Suprapubic skin (tissue), 4 donors: Measurements from ENCODE around the gene PARVB. TPM values are rescaled to one million over a fixed set of nuclear protein-coding genes. Genes with fewer than 3 reads are reported as not detected.

Experiments
- DNase-seq, 2 donors: peaks; one replicate each; pipeline ENCODE4 v3.0.0-alpha.2; 2019; ENCODE audit warnings: low spot score in 2 of 2
- H3K27ac ChIP-seq: fragments of 200-600 bp; sonication (generic); one replicate; pipeline ENCODE4 v1.5.1; 2019
- H3K27me3 ChIP-seq: fragments of 200-600 bp; sonication (generic); one replicate; pipeline ENCODE4 v1.5.1; 2019
- H3K36me3 ChIP-seq: fragments of 200-600 bp; sonication (generic); one replicate; pipeline ENCODE4 v1.5.1; 2019
- H3K4me1 ChIP-seq: fragments of 200-600 bp; sonication (generic); one replicate; pipeline ENCODE4 v1.5.1; 2019
- H3K4me3 ChIP-seq: fragments of 200-600 bp; sonication (generic); one replicate; pipeline ENCODE4 v1.5.1; 2019; ENCODE audit warnings: mild to moderate bottlenecking
- H3K9me3 ChIP-seq: fragments of 200-600 bp; sonication (generic); one replicate; pipeline ENCODE4 v1.5.1; 2019
- EP300 ChIP-seq: sonication (generic); formaldehyde crosslinking; IDR thresholded peaks from one replicate; pipeline ENCODE4 v1.6.1; 2017; ENCODE audit warnings: antibody characterized with exemption
- POLR2A ChIP-seq, 2 donors: fragments of 450-650 bp; IDR thresholded peaks; one replicate each; pipeline ENCODE4 v1.6.1; 2017; ENCODE audit warnings: antibody characterized with exemption in 2 of 2, mild to moderate bottlenecking in 2 of 2, moderate library complexity in 2 of 2
- POLR2AphosphoS5 ChIP-seq, 3 donors: sonication (generic); formaldehyde crosslinking; IDR thresholded peaks; one replicate each; pipeline ENCODE4 v1.6.1; 2017; ENCODE audit warnings: antibody characterized with exemption in 3 of 3
- WGBS: methylation state at CpG from one replicate; pipeline ENCODE4 v1.1.5; 2018; 5-methylcytosine and 5-hydroxymethylcytosine counted together
- total RNA-seq, 4 donors: library from RNA; depleted of rRNA; stranded (reverse); fragments of >200 nt; gene quantifications; one replicate each; pipeline ENCODE4 v1.1.0, GENCODE V29; 2016
- TF ChIP-seq, protein P1 (sequence below), 2 donors: fragments of 200-600 bp in 1 of 2; fragments of 450-650 bp in 1 of 2; sonication (generic) in 1 of 2; IDR thresholded peaks; one replicate each; pipeline ENCODE4 v1.5.1; 2016 to 2019; ENCODE audit warnings: antibody characterized with exemption in 2 of 2, mild to moderate bottlenecking in 1 of 2, moderate library complexity in 1 of 2

Gene PARVB, protein sequence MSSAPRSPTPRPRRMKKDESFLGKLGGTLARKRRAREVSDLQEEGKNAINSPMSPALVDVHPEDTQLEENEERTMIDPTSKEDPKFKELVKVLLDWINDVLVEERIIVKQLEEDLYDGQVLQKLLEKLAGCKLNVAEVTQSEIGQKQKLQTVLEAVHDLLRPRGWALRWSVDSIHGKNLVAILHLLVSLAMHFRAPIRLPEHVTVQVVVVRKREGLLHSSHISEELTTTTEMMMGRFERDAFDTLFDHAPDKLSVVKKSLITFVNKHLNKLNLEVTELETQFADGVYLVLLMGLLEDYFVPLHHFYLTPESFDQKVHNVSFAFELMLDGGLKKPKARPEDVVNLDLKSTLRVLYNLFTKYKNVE
- total RNA-seq = 10 to 100 TPM in 3 of 4 donors, 1 to 10 TPM in 1; 9.7 to 17.8 (median 13.3) TPM

GRCh38 chr22:44024288-44024921 is at the start of gene PARVB:
TSS of gene PARVB (plus strand) at chr22:44024302. CDS start at chr22:44024340, 38 bp downstream.
- Histone ChIP-seq H3K27me3 (peaks cover 7% of the 10 kb centered on the region), H3K4me1 (peaks cover 39% of the 10 kb centered on the region), H3K4me3 (peak within 1 kb of the TSS; percentile 68), H3K36me3 (no peaks in the 10 kb centered on the region), H3K9me3 (no peaks in the 10 kb centered on the region), H3K27ac (peak within 1 kb of the TSS; percentile 91)
- peak in 1 of 2 donors; percentile 69 for DNase-seq
- TF ChIP-seq, protein P1, sequence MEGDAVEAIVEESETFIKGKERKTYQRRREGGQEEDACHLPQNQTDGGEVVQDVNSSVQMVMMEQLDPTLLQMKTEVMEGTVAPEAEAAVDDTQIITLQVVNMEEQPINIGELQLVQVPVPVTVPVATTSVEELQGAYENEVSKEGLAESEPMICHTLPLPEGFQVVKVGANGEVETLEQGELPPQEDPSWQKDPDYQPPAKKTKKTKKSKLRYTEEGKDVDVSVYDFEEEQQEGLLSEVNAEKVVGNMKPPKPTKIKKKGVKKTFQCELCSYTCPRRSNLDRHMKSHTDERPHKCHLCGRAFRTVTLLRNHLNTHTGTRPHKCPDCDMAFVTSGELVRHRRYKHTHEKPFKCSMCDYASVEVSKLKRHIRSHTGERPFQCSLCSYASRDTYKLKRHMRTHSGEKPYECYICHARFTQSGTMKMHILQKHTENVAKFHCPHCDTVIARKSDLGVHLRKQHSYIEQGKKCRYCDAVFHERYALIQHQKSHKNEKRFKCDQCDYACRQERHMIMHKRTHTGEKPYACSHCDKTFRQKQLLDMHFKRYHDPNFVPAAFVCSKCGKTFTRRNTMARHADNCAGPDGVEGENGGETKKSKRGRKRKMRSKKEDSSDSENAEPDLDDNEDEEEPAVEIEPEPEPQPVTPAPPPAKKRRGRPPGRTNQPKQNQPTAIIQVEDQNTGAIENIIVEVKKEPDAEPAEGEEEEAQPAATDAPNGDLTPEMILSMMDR (IDR thresholded peaks at IDR 0.05) = no peak
- TF ChIP-seq POLR2AphosphoS5 (IDR thresholded peaks at IDR 0.05) = no peak
- no peak for TF ChIP-seq EP300
- TF ChIP-seq POLR2A (IDR thresholded peaks at IDR 0.05) = no peak
- WGBS = 3% methylated on average over 24 of the region's 83 CpGs

- peak in 1 of 2 donors; percentile 44 for DNase-seq
- H3K27ac ChIP-seq = no peak overlapping the region
- H3K9me3 ChIP-seq = no peaks in the 10 kb centered on the region
- WGBS = 72% methylated on average over 4 of the region's 4 CpGs
- peaks cover 89% of the 10 kb centered on the region for H3K36me3 ChIP-seq
- H3K4me1 ChIP-seq = no peaks in the 10 kb centered on the region
- H3K27me3 ChIP-seq = no peaks in the 10 kb centered on the region
- no peak overlapping the region for H3K4me3 ChIP-seq
- TF ChIP-seq EP300 (no peak), POLR2A (IDR thresholded peaks at IDR 0.05) (no peak), POLR2AphosphoS5 (IDR thresholded peaks at IDR 0.05) (no peak)
- TF ChIP-seq, protein P1 (IDR thresholded peaks at IDR 0.05) = no peak
These were observed 49.1 kb upstream of the PARVB start for GRCh38 chr22:43975041-43975440.

- H3K4me1 ChIP-seq = no peaks in the 10 kb centered on the region
- no peaks in the 10 kb centered on the region for H3K9me3 ChIP-seq
- no peak overlapping the region for H3K4me3 ChIP-seq
- no peak overlapping the region for H3K27ac ChIP-seq
- peak in 1 of 2 donors; percentile 72 for DNase-seq
- WGBS = 87% methylated on average over 15 of the region's 19 CpGs
- no peaks in the 10 kb centered on the region for H3K27me3 ChIP-seq
- TF ChIP-seq EP300 = no peak
- peaks cover 90% of the 10 kb centered on the region for H3K36me3 ChIP-seq
These were observed 47.0 kb upstream of the PARVB start for GRCh38 chr22:43976861-43977795.

- H3K27me3 ChIP-seq = no peaks in the 10 kb centered on the region
- no peak for TF ChIP-seq POLR2A (IDR thresholded peaks at IDR 0.05)
- H3K4me1 ChIP-seq = no peaks in the 10 kb centered on the region
- peaks cover 92% of the 10 kb centered on the region for H3K36me3 ChIP-seq
- H3K4me3 ChIP-seq = no peak overlapping the region
- DNase-seq = peak in 1 of 2 donors; percentile 24
- 92% methylated on average over 4 of the region's 4 CpGs for WGBS
- no peaks in the 10 kb centered on the region for H3K9me3 ChIP-seq
- H3K27ac ChIP-seq = no peak overlapping the region
These were observed 45.5 kb upstream of the PARVB start for GRCh38 chr22:43978558-43978957.

DNA sequence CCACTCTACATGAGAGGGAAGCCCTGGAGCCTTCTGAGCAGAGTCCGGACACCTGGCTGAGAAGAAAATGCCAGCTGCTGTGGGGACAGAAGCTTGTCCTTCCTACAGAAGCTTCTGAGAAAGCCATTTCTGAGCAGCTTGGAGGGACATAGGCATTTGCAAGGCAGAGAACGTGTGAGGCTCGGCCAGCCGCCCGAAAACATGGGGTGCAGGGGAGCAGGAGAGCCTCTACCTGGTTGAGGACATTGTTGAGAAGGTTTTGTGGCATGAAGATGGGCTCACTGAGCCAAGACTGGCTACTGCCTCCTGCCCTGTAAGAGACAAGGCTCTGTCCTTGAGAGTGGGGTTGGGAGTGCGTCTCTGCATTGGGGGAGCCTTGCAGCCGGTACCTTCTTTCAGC is 43.5 kb upstream of the PARVB start:
- no peaks in the 10 kb centered on the region for H3K9me3 ChIP-seq
- H3K4me3 ChIP-seq = no peak overlapping the region
- H3K4me1 ChIP-seq = no peaks in the 10 kb centered on the region
- H3K36me3 ChIP-seq = peaks cover 93% of the 10 kb centered on the region
- peak in 1 of 2 donors; percentile 28 for DNase-seq
- no peak overlapping the region for H3K27ac ChIP-seq
- H3K27me3 ChIP-seq = no peaks in the 10 kb centered on the region
- TF ChIP-seq POLR2AphosphoS5 (IDR thresholded peaks at IDR 0.05) (no peak), EP300 (no peak), POLR2A (IDR thresholded peaks at IDR 0.05) (no peak)
- TF ChIP-seq, protein P1 (IDR thresholded peaks at IDR 0.05) = no peak
- 100% methylated on average over 4 of the region's 7 CpGs for WGBS
